ENCODE data around the gene LRCH1.

The LRCH1 gene

DNA sequence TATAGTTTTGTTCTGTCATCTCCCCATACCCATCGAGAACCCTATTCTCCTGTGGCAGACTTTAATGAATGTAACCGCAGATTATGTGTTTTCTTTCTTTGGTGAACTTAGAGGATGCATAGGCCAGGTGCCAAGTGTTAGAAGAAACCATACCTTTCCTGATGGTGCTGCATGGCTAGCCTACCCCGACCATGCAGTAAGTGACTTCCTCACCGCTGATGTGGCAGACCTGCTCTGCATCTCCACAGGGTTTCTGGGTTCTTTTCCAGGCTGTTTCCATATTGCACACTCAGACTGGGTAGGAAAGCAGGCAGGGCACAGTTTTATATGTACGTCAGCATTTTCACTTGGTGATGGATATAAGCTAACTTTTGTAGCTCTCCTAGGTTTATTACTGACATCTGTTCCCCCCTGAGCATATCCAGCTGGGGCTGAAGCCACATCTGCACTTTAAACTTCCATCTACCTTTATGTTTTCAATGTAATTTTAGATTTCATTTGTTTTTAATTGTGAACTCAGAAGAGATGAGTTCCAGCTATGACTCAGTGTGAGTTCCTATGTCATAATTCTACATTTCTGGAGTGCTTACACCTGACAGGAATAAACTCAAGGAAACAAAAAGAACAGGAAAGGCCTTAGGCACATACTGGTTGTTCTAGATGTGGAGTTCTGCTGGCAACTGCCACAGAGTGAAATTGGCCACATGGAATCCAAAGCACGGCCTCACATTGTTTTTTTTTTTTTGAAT lies 42.3 kb downstream of the LRCH1 start:
- peak; percentile 40 for DNase-seq

DNA sequence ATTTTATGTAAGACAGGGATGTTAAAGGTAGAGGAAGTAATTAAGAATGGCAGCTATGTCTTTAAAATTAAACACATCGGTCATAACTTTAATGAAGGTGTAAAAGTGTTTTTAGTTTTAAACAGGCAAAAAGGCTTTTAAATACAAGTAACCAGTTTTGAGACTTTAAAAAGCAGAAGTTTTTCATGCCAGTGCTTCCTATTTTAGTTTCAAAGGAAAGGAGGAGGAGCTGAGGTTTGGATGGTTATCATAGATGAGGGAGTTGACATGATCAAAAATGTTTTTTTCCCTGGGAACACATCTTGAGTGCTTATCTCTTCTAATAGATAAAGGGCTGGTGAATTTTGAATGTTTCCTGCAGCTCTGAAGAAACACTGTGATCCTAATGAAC lies 42.9 kb downstream of the LRCH1 start:
- DNase-seq, result no peak

- DNase-seq, result no peak
These were observed 43.5 kb downstream of the LRCH1 start for GRCh38 chr13:46596466-46596865.

DNA sequence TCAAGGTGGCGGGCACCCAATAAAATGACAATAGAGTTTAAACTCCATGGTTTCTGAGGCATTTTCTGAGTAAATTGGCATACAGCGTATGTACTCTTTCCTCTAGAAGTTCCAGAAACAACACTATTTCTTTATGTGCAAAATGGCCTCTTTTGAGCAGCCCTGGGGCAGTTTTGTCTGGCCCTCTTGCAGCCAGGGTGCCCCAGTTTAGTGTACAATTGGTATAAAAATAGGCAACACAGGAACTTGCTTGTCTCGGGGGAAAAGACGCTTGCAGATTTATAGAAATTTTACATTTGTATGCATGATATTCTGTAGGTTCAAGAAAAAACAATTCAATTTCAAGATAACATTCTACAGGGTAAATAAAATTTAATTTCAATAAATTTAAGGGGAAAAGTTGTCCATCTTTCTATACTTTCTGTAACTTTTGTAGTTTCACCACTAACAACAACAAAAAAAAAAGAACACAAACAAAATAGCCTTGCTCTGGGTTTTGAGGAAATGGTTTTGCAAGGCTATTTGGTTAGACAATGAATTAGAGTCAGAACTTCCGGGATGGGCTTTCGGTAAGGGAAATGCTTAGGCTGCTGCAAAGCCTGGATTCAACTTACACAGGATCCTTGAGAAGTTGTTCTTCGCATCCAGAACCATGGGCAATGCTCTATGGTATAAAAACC lies 45.3 kb downstream of the LRCH1 start:
- no peak for DNase-seq

GRCh38 chr13:46598820-46599180 lies 45.8 kb downstream of the LRCH1 start:
- no peak for DNase-seq

GRCh38 chr13:46600943-46601311 lies 48.0 kb downstream of the LRCH1 start:
- no peak for DNase-seq

GRCh38 chr13:46602531-46602930 lies 49.6 kb downstream of the LRCH1 start:
- no peak for DNase-seq

DNA sequence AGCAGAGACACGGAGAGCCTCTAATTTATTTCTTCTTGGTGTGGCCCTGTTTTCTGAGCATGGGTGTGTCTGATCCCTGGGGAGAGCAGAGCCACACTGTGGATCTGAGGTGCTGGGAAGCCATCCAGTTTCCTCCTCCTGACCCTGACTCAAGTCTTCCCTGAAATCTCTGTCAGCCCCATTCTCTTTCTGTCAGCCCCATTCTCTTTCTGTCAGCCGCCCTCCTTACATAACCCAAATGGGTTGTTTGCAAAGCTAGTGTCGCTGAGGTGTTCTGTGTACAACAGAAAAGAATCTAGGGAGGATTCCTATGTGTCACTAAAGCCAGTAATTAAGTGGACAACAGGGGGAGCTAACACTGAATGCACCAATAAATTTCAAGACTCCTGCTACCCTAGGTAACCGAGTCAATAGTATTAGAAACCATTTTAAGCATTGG lies 50.2 kb downstream of the LRCH1 start:
- no peak for DNase-seq

DNA sequence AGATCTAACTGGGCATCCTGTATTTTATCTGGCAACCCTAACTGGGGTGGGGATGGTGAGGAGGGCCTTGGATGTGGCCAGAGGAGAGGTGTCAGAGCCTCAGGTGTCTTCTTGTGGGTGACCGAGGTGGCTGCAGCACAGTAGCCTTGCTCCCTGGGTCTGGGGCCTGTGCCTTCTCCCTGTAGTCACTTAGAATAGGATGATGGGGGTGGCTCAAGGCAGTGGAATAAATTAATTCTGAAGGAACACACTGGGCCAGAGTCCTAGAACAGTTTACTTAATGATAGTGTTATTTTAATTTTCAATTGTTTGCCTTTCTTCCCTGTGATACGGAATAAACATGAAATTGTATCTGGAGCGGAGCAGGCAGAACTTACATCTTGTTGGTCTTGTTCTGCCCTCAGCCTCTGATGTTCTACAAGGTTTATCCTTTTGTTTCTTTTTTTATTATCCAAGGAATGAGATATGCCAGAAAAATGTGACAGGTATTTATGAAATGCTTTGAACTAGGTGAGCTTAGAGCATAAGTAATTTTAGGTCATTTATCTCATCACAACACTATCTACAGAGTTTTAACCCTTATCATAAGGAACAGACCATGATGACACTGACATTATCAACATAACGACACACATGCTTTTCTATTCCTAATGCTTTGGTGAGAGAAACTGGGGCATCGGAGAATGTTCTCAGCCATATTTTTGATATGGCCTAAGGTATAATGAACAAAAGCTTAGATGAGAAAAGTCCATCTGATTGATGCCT lies 51.4 kb downstream of the LRCH1 start:
- no peak for DNase-seq

DNA sequence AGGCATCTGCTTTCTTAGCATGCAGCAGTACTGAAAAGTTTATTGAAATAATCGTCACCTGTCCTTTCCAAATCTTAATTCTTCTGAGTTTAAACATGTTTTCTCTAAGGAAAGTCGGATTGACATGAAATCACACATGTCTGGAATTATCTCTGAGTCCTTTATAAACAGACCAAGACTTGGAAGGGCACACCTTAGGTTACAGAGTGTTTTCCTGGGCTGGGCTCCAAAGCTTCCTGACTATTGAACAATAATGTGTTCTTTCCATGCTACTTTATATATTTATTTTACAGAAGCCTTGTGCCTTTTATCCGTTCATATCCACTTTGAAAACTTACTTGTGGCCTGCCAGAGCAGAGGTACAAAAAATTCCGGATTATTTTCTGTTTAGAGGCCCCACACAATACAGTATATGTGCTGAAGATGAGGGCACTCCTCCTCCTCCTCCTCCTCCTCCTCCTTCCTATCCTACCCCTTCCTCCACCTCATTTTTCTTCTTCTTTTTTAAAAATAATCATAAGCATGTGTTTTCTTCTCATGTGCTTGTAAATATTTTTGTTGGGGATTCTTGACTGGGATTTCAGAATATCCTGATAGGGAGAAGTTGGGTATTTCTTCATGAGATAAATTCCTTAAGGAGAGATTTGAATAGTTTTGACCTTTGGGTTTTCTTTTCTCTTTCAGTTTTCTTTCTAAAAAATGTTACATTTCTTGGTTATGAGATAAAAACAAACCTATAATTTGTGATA lies 52.3 kb downstream of the LRCH1 start:
- no peak for DNase-seq

- no peak for DNase-seq
These were observed 53.0 kb downstream of the LRCH1 start for GRCh38 chr13:46605825-46606554.

- no peak for DNase-seq
These were observed 54.0 kb downstream of the LRCH1 start for GRCh38 chr13:46606970-46607369.

DNA sequence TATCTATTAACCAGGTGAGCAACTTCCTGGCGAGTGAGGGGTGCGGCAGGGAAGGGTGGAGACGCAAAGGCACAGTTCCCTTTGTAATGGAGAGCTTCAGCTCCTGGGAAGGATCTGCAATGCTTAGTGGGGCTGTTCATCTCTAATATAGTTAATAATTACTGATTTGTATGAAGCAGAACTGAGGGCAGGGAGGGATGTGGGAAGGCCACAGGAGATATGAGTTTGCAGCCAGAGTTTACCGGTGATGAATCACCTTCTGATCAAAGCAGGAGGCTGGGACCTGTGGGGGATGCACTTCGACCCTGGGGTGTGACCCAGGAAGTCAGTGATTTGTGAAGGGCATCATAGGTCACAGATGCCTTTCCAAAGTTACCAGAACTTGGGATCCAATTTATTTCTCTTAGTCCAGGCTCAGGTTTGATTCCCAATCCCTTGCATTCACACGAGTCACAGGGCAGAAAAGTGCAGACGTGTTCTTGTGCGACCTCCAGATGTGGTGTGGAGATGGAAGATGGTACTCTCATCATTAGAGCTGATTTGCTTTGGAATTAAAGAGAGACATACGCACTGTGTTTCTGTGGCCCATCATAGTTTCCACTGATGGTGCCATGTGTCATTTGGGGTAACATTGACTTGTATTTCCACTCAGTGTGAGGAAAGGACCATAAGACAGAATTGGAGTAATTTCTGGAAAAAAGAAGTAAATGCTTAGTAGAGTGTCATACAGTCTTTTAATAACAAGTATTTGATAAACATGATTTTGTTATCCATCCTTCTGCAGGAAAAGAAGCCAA lies 55.0 kb downstream of the LRCH1 start:
- DNase-seq, result no peak

GRCh38 chr13:46609052-46609451 lies 56.1 kb downstream of the LRCH1 start:
- no peak for DNase-seq

GRCh38 chr13:46609726-46610125 lies 56.8 kb downstream of the LRCH1 start:
- no peak for DNase-seq

DNA sequence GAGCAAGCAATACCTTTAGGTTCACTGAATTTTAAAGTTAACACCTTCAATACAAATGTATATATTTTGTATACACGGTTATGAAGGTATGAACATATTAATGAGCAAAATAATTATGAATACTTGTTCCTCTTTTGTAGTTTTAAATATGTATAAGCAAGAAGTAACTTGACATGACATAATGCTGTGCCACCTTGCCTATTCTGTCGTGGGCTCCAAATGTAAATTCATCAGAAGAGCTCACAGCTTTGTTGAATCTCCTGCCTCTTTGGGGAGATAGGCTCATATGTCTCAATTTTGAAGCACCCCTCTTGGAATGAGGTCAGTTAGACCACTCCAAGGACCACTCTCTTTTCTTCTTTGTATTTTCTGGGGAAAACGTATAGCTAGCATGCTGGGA lies 59.3 kb downstream of the LRCH1 start:
- no peak for DNase-seq

DNA sequence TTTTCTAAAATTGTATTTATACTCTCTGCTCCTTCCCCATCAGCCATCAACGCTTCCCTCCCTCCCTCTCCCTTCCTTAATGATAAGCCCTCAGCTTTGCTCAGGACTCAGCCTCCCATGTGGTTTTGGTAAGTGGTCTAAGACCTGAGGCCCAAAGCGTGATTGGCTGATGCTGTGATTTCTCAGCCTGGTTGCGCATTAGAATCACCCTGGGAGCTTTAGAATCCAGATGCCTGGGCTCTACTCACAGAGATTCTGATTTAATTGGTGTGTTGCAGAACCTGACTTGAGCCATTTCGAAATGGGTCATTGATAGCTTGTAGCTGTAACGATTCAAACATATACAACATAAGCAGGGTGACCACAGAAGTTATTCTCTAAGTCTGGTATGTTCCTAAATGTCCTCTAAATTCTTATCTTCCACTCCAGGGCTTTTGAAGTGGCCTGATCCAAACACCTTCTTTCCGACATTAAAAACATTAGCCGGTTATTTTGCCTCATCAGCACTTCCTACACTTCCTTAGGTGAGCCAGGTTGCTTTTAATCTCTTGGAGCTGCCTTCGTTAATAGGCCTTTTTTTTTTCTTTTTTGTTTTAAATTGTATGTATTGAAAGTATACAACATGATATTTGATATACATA lies 60.6 kb downstream of the LRCH1 start:
- no peak for DNase-seq

GRCh38 chr13:46614582-46614981 lies 61.6 kb downstream of the LRCH1 start:
- DNase-seq, result peak; percentile 71

DNA sequence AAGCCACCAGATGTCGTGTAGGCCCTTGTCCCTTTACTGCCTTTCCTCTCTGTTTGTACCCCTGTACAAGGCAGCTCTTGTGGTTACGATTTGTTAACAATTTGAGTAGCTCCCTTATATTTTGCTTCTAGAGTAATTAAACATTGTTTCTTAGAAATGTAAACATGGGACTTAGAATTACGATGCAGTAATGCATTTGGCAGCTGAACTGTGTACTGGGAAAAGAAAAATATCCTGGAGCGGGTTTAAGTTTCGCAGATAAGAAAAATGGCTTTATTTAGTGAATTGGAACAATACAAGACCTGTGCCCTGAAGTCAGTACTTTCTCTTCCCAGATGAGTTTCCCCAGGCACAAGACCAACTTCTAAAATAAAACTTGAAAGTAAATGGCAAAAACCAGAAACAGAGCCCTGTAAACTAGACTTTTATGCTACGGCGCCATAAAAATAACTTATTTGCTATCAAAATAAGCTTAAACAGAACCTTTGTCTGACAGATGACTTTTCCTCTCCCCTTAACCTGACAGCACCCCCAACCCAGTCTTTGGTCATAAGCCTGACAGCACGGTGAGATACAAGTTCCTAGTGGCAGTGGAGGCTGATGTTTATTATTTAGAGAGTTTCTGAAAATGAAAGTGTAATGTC lies 63.0 kb downstream of the LRCH1 start:
- no peak for DNase-seq

- DNase-seq, result no peak
These were observed 64.3 kb downstream of the LRCH1 start for GRCh38 chr13:46617229-46617721.
